ENCODE measurements around the gene RAI2.

- TF ChIP-seq CTCF (IDR thresholded peaks at IDR 0.05; ENCODE audit: low read depth, low read length) (no peak), EZH2phosphoT487 (IDR thresholded peaks at IDR 0.05; ENCODE audit: low read depth) (no peak)
Measured at GRCh38 chrX:17814557-17814956, 46.5 kb downstream of the RAI2 start.
